Vagina (tissue), 2 donors: ENCODE data around the gene PRLH. TPM values are rescaled to one million over a fixed set of nuclear protein-coding genes. Genes with fewer than 3 reads are reported as not detected.
"Not testable (repeated sequence)": the region's sequence is repeated elsewhere in the genome, so short reads cannot be mapped to it uniquely, and the experiment has no call there.

Experiments used
- DNase-seq, 2 donors: peaks; one replicate each; pipeline ENCODE4 v3.0.0-alpha.2; 2017; ENCODE audit errors: extremely low spot score in 2 of 2
- H3K27ac ChIP-seq: fragments of 200-600 bp; sonication (generic); one replicate; pipeline ENCODE4 v1.5.1; 2019
- H3K27me3 ChIP-seq: fragments of 200-600 bp; sonication (generic); one replicate; pipeline ENCODE4 v1.5.1; 2019
- H3K36me3 ChIP-seq, 2 donors: fragments of 200-600 bp; sonication (generic); one replicate each; pipeline ENCODE4 v1.5.1; 2017 to 2019
- H3K4me1 ChIP-seq: fragments of 200-600 bp; sonication (generic); one replicate; pipeline ENCODE4 v1.5.1; 2019
- H3K4me3 ChIP-seq, 2 donors: fragments of 200-600 bp; sonication (generic); 1 replicate in 1 of 2; 2 replicates in 1 of 2; pipeline ENCODE4 v1.5.1; 2016 to 2019
- H3K9me3 ChIP-seq: fragments of 200-600 bp; sonication (generic); one replicate; pipeline ENCODE4 v1.5.1; 2019
- POLR2A ChIP-seq, 2 donors: fragments of 450-650 bp; IDR thresholded peaks; one replicate each; pipeline ENCODE4 v1.6.1; 2017; ENCODE audit warnings: antibody characterized with exemption in 2 of 2, mild to moderate bottlenecking in 2 of 2, moderate library complexity in 2 of 2
- POLR2AphosphoS5 ChIP-seq, 2 donors: sonication (generic); formaldehyde crosslinking; IDR thresholded peaks; one replicate each; pipeline ENCODE4 v1.9.0; 2017; ENCODE audit warnings: antibody characterized with exemption in 2 of 2, mild to moderate bottlenecking in 2 of 2, low read depth in 1 of 2; ENCODE audit not compliant: insufficient read depth in 1 of 2
- intact Hi-C: fragments of 100-400 bp; cut with DNase I; formaldehyde crosslinking; loops from one replicate; pipeline ENCODE4 v1.15.1; 2023
- total RNA-seq: library from RNA; depleted of rRNA; stranded (reverse); fragments of >200 nt; gene quantifications from one replicate; pipeline ENCODE4 v1.2.3, GENCODE V29; 2016
- TF ChIP-seq, protein P1 (sequence below), 3 experiments: fragments of 450-650 bp in 2 of 3; fragments of 200-600 bp in 1 of 3; sonication (generic) in 1 of 3; IDR thresholded peaks; one replicate each; pipeline ENCODE4 v1.5.1; 2017 to 2019; ENCODE audit warnings: antibody characterized with exemption in 3 of 3, mild to moderate bottlenecking in 2 of 3, moderate library complexity in 2 of 3

Gene PRLH
- total RNA-seq, 1 donor from 2014 or later = not detected

GRCh38 chr2:237603049-237603717 lies 36.8 kb downstream of the PRLH start:
- intact Hi-C loops = no loop called here
- H3K36me3 ChIP-seq = no peaks in the 10 kb centered on the region
- no peak overlapping the region for H3K4me3 ChIP-seq
- no peaks in the 10 kb centered on the region for H3K27me3 ChIP-seq
- no peak for DNase-seq
- TF ChIP-seq POLR2AphosphoS5 (IDR thresholded peaks at IDR 0.05; ENCODE audit: insufficient read depth in 1 of 2, low read depth in 1 of 2) (peak in 1 of 2 donors; percentile 39), POLR2A (IDR thresholded peaks at IDR 0.05) (no peak)
- TF ChIP-seq, protein P1, sequence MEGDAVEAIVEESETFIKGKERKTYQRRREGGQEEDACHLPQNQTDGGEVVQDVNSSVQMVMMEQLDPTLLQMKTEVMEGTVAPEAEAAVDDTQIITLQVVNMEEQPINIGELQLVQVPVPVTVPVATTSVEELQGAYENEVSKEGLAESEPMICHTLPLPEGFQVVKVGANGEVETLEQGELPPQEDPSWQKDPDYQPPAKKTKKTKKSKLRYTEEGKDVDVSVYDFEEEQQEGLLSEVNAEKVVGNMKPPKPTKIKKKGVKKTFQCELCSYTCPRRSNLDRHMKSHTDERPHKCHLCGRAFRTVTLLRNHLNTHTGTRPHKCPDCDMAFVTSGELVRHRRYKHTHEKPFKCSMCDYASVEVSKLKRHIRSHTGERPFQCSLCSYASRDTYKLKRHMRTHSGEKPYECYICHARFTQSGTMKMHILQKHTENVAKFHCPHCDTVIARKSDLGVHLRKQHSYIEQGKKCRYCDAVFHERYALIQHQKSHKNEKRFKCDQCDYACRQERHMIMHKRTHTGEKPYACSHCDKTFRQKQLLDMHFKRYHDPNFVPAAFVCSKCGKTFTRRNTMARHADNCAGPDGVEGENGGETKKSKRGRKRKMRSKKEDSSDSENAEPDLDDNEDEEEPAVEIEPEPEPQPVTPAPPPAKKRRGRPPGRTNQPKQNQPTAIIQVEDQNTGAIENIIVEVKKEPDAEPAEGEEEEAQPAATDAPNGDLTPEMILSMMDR (IDR thresholded peaks at IDR 0.05) = no peak
- H3K9me3 ChIP-seq = no peaks in the 10 kb centered on the region
- H3K27ac ChIP-seq = peak overlapping the region; percentile 63
- peaks cover 16% of the 10 kb centered on the region for H3K4me1 ChIP-seq

DNA sequence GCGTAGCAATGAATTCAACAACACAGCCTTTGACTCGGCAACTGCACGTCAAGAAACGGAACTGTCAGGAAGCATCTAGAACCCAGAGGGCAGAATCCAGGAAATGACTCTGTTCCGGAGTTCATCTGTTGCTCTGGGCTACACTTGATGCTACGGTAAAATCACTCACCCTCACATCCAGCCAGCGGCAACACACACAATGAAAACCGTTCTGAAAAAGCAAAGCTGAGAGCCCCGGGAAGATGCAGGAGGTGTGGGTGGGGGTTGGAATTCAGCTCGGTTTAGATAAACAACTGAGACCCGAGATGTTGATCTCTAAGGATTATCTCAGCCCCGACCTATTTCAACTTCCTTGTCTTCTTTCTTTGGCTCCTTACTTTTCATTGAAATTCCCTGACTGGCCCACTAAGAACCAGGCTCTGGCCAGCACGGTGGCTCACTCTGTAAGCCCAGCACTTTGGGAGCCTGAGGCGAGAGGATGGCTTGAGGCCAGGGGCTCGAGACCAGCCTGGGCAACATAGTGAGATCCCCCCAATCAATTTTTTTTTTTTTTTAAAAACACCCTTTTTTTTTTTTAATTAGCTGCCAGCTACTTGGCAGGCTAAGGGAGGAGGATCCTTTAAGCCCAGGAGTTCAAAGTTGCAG lies 37.5 kb downstream of the PRLH start:
- intact Hi-C loops = no loop called here
- Histone ChIP-seq H3K36me3 (no peaks in the 10 kb centered on the region), H3K4me1 (peaks cover 16% of the 10 kb centered on the region), H3K9me3 (no peaks in the 10 kb centered on the region), H3K27ac (peak overlapping the region; percentile 63), H3K27me3 (no peaks in the 10 kb centered on the region), H3K4me3 (no peak overlapping the region)
- no peak for DNase-seq
- peak; percentile 39 to 84 for TF ChIP-seq POLR2AphosphoS5 (IDR thresholded peaks at IDR 0.05; ENCODE audit: insufficient read depth in 1 of 2, low read depth in 1 of 2)
- TF ChIP-seq, protein P1 (IDR thresholded peaks at IDR 0.05) = no peak
- TF ChIP-seq POLR2A (IDR thresholded peaks at IDR 0.05) = peak in 1 of 2 donors; percentile 37

DNA sequence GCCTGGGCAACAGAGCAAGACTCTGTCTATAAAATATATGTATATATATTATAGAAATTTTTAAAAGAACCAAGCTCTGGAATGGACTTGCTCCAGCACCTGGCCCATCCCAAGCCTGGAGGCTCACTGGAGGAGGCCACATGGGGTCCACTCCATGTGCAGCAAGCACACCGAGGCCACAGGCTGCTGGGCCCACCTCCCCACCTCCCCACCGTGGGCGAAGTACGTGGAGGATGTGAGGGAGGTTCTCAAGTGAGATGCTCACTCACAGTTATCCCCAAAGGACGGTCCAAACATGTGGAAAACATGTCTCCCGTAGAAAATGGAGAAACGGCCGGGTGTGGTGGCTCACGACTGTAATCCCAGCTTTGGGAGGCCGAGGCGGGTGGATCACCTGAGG lies 38.0 kb downstream of the PRLH start:
- no peak for DNase-seq
- Histone ChIP-seq H3K27me3 (no peaks in the 10 kb centered on the region), H3K36me3 (no peaks in the 10 kb centered on the region), H3K27ac (peak overlapping the region; percentile 63), H3K4me1 (peaks cover 16% of the 10 kb centered on the region), H3K9me3 (no peaks in the 10 kb centered on the region), H3K4me3 (no peak overlapping the region)
- no peak for TF ChIP-seq POLR2AphosphoS5 (IDR thresholded peaks at IDR 0.05; ENCODE audit: insufficient read depth in 1 of 2, low read depth in 1 of 2)
- TF ChIP-seq POLR2A (IDR thresholded peaks at IDR 0.05) = no peak
- TF ChIP-seq, protein P1 (IDR thresholded peaks at IDR 0.05) = no peak
- intact Hi-C loops = no loop called here

- no peak for DNase-seq
- peaks cover 16% of the 10 kb centered on the region for H3K4me1 ChIP-seq
- no peaks in the 10 kb centered on the region for H3K27me3 ChIP-seq
- H3K27ac ChIP-seq = no peak overlapping the region
- intact Hi-C loops = no loop called here
- H3K36me3 ChIP-seq = no peaks in the 10 kb centered on the region
- H3K9me3 ChIP-seq = no peaks in the 10 kb centered on the region
- TF ChIP-seq POLR2A (IDR thresholded peaks at IDR 0.05) (no peak), POLR2AphosphoS5 (IDR thresholded peaks at IDR 0.05; ENCODE audit: insufficient read depth in 1 of 2, low read depth in 1 of 2) (no peak)
- TF ChIP-seq, protein P1 (IDR thresholded peaks at IDR 0.05) = no peak
- H3K4me3 ChIP-seq = no peak overlapping the region
These were observed 38.6 kb downstream of the PRLH start for GRCh38 chr2:237604960-237605359.

DNA sequence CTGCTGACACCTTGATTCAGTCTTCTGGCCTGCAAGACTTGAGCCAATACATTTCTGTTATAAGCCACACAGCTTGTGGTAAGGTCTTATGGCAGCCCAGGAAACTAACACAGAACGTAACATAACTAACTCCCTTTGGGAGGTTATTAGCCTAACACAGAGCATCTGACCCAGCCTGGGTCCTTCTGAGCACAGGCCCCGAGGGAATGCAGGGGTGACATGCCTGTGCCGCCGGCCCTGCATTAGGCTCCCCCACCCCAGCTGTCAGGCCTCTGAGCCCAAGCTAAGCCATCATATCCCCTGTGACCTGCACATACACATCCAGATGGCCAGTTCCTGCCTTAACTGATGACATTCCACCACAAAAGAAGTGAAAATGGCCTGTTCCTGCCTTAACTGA lies 40.1 kb downstream of the PRLH start:
- DNase-seq, intact Hi-C loops, H3K4me3 ChIP-seq: not testable (repeated sequence)

More for the DNA sequence above, 40.1 kb downstream of the PRLH start:
- H3K36me3 ChIP-seq, H3K9me3 ChIP-seq, H3K27ac ChIP-seq, H3K27me3 ChIP-seq: not testable (repeated sequence)
- H3K4me1 ChIP-seq = peaks cover 11% of the 10 kb centered on the region
